OCI-LY3 (cell line): ENCODE results near the gene TRMU.
"Not testable (repeated sequence)": the region's sequence is repeated elsewhere in the genome, so short reads cannot be mapped to it uniquely, and the experiment has no call there.

Source experiments
- H2AFZ ChIP-seq: fragments of 200-600, 300-600 bp; shearing (Covaris generic); 2 replicates; pipeline ENCODE4 v1.6.0; 2014; ENCODE audit warnings: antibody characterized with exemption, low read depth, low read length
- H3K27ac ChIP-seq: fragments of 200-600, 300-600 bp; sonication (generic); 2 replicates; pipeline ENCODE4 v1.5.1; 2014; ENCODE audit warnings: mild to moderate bottlenecking, low read length, moderate library complexity, mixed read lengths
- H3K27me3 ChIP-seq: fragments of 200-600, 300-600 bp; sonication (generic); 2 replicates; pipeline ENCODE4 v1.6.1; 2014; ENCODE audit warnings: low read depth, low read length, mixed read lengths
- H3K36me3 ChIP-seq: fragments of 200-600, 300-600 bp; sonication (generic); replicated peaks from 2 replicates; pipeline ENCODE3; 2014; ENCODE audit warnings: low read depth, low read length, mixed read lengths
- H3K4me1 ChIP-seq: fragments of 300-600, 200-600 bp; sonication (generic); 2 replicates; pipeline ENCODE4 v1.6.1; 2014; ENCODE audit warnings: low read length, mixed read lengths
- H3K4me2 ChIP-seq: fragments of 200-600, 300-600 bp; sonication (generic); 2 replicates; pipeline ENCODE4 v1.6.1; 2014; ENCODE audit warnings: low read length, mixed read lengths
- H3K4me3 ChIP-seq: fragments of 300-600, 200-600 bp; sonication (generic); 2 replicates; pipeline ENCODE4 v1.5.1; 2014; ENCODE audit warnings: antibody characterized with exemption, mild to moderate bottlenecking, low read length, moderate library complexity
- H3K79me2 ChIP-seq: fragments of 300-600, 200-600 bp; shearing (Covaris generic); 2 replicates; pipeline ENCODE4 v1.6.1; 2014; ENCODE audit warnings: mild to moderate bottlenecking, low read length, mixed read lengths
- H3K9ac ChIP-seq: fragments of 300-600, 200-600 bp; shearing (Covaris generic); 2 replicates; pipeline ENCODE4 v1.6.0; 2014; ENCODE audit warnings: mild to moderate bottlenecking, low read length, moderate library complexity
- H3K9me3 ChIP-seq: fragments of 200-600, 300-600 bp; shearing (Covaris generic); 2 replicates; pipeline ENCODE4 v1.6.1; 2014; ENCODE audit warnings: low read length, mixed read lengths; ENCODE audit not compliant: insufficient read depth
- H4K20me1 ChIP-seq: fragments of 200-600, 300-600 bp; sonication (generic); 2 replicates; pipeline ENCODE4 v1.6.1; 2016; ENCODE audit warnings: low read length, mixed read lengths; ENCODE audit not compliant: insufficient read depth
- EZH2phosphoT487 ChIP-seq: fragments of 200-600 bp; shearing (Covaris generic); IDR thresholded peaks from 2 replicates; pipeline ENCODE4 v1.6.1; 2018; ENCODE audit warnings: antibody characterized with exemption, mixed run types, low read depth
- TF ChIP-seq, protein P1 (sequence below): fragments of 200-600, 300-600 bp; sonication (generic); IDR thresholded peaks from 2 replicates; pipeline ENCODE4 v1.5.1; 2014; ENCODE audit warnings: antibody characterized with exemption, low read length, low read depth

Gene TRMU

DNA sequence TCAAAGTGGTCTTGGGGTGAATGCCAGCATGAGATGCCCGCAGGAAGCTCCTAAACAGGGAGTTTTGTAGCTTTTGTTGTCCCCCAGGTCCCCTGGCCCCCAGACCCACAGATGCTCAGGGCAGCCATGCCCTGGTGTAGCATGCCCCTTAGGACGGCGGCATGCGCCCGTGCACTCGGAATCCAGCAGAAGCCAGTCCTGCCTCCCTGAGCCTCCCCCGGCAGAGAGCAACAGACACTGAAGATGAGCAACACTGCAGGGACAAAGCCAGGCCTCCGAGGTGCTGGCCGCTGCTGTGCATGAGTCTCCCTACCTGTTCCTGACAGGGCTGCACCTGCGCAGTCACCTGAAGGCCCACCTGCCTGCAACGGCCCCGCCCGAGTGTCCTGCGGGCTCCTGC, 59.1 kb downstream of the TRMU start:
- no peaks in the 10 kb centered on the region for H3K79me2 ChIP-seq
- H3K4me2 ChIP-seq, result no peak overlapping the region
- H3K36me3 ChIP-seq, result no peaks in the 10 kb centered on the region
- no peak overlapping the region for H3K9ac ChIP-seq
- no peak overlapping the region for H2AFZ ChIP-seq
- no peaks in the 10 kb centered on the region for H3K9me3 ChIP-seq
- H4K20me1 ChIP-seq, result no peaks in the 10 kb centered on the region
- TF ChIP-seq, protein P1, sequence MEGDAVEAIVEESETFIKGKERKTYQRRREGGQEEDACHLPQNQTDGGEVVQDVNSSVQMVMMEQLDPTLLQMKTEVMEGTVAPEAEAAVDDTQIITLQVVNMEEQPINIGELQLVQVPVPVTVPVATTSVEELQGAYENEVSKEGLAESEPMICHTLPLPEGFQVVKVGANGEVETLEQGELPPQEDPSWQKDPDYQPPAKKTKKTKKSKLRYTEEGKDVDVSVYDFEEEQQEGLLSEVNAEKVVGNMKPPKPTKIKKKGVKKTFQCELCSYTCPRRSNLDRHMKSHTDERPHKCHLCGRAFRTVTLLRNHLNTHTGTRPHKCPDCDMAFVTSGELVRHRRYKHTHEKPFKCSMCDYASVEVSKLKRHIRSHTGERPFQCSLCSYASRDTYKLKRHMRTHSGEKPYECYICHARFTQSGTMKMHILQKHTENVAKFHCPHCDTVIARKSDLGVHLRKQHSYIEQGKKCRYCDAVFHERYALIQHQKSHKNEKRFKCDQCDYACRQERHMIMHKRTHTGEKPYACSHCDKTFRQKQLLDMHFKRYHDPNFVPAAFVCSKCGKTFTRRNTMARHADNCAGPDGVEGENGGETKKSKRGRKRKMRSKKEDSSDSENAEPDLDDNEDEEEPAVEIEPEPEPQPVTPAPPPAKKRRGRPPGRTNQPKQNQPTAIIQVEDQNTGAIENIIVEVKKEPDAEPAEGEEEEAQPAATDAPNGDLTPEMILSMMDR, result no peak
- no peak for TF ChIP-seq EZH2phosphoT487
- H3K27ac ChIP-seq, result no peak overlapping the region
- peaks cover 3% of the 10 kb centered on the region; the same call in 1 of the 2 replicates for H3K27me3 ChIP-seq
- no peaks in the 10 kb centered on the region for H3K4me1 ChIP-seq
- H3K4me3 ChIP-seq, result no peak overlapping the region

DNA sequence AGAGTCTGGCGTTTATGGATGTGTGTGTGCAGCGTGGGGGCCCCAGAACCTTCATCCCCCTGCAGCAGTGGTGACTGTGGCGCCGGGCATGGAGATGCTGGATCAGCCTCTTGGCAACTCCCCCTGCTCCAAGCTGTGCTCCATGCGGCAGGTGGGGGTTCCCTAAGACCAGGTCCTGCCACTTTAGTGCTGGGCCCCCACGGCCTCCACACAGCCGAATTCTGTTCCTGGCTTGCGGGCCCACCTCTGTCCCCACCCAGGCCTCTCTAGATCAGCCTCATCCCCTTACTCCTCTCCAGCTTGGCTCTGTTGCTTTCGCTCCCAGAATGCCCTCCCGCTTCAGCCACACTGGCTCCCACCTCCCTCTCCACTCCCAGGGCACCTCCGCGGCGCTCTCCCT, 59.6 kb downstream of the TRMU start:
- Histone ChIP-seq H3K9ac (no peak overlapping the region), H3K4me3 (no peak overlapping the region), H4K20me1 (no peaks in the 10 kb centered on the region), H3K27ac (no peak overlapping the region), H3K4me1 (no peaks in the 10 kb centered on the region), H3K27me3 (no peaks in the 10 kb centered on the region; the same call in 1 of the 2 replicates), H3K79me2 (no peaks in the 10 kb centered on the region), H3K4me2 (no peak overlapping the region), H3K9me3 (no peaks in the 10 kb centered on the region), H3K36me3 (no peaks in the 10 kb centered on the region), H2AFZ (no peak overlapping the region)
- TF ChIP-seq EZH2phosphoT487, result no peak
- TF ChIP-seq, protein P1, result no peak

DNA sequence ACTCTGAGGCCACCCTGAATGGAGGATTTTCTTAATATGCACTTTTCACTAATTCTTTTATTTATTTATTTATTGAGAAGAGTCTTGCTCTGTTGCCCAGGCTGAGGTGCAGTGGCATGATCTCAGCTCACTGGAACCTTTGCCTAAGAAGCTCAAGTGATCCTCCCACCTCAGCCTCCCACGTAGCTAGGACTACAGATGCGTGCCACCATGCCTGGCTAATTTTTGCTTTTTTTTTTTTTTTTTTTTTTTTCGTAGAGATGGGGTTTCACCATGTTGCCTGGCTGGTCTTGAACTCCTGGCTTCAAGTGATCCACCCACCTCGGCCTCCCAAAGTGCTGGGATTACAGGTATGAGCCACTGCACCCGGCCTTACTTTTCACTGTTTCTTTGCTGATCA, 61.5 kb downstream of the TRMU start:
- H2AFZ ChIP-seq, H3K27me3 ChIP-seq, H4K20me1 ChIP-seq, H3K9me3 ChIP-seq, H3K36me3 ChIP-seq, H3K27ac ChIP-seq, H3K4me3 ChIP-seq, H3K4me2 ChIP-seq, H3K79me2 ChIP-seq, H3K4me1 ChIP-seq, H3K9ac ChIP-seq: not testable (repeated sequence)

DNA sequence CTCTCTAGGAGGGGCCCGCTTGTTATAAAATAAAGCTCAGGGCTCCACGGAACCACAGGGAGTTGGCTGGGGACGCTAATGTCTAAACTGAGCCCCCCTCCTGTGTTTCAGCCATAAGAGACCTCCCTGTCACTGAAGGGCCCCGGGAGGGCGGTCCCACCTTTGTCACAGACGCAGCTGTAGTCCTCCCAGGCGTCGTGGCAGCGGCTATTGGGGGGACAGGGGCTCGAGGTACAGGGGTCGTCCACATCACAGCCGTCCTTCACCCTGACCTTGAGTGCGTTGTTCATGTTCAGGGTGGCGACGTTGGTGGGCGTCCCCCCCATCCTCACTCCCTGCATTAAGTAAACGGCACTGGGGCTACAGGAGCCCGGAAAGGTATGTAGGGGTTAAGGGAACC, 62.0 kb downstream of the TRMU start:
- H2AFZ ChIP-seq, result no peak overlapping the region
- no peak for TF ChIP-seq EZH2phosphoT487
- TF ChIP-seq, protein P1, result no peak

DNA sequence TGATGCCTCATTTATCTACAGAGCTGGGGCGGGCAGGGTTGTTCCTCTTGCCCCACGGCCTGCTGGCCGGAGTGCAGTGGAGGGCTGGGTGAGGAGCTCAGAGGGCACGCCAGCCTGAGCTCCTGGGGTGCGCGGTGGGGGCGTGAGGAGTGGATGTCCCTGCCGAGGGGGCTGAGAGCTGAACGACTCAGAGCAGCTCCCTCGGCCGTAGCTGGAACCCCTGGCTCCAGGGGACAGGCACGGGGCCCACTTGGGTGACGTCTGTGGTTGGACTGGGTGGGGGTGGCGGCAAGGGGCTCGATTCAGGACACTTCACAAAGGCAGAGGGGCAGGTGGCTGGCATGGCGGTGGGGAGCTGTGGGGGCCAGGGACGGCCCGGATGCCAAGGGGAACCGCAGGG, 62.4 kb downstream of the TRMU start:
- TF ChIP-seq, protein P1, result no peak
- TF ChIP-seq EZH2phosphoT487, result no peak
- no peaks in the 10 kb centered on the region for H3K4me1 ChIP-seq

More for the DNA sequence above, 62.0 kb downstream of the TRMU start:
- Histone ChIP-seq H3K4me3 (no peak overlapping the region), H3K4me2 (no peak overlapping the region), H3K36me3 (no peaks in the 10 kb centered on the region), H4K20me1 (no peaks in the 10 kb centered on the region), H3K79me2 (no peaks in the 10 kb centered on the region), H3K27ac (no peak overlapping the region), H3K9me3 (no peaks in the 10 kb centered on the region), H3K27me3 (peaks cover 9% of the 10 kb centered on the region), H3K4me1 (no peaks in the 10 kb centered on the region), H3K9ac (no peak overlapping the region)

More for the DNA sequence above, 62.4 kb downstream of the TRMU start:
- no peak overlapping the region for H3K27ac ChIP-seq
- no peaks in the 10 kb centered on the region for H3K36me3 ChIP-seq
- H2AFZ ChIP-seq, result no peak overlapping the region
- no peaks in the 10 kb centered on the region for H4K20me1 ChIP-seq
- H3K27me3 ChIP-seq, result peaks cover 13% of the 10 kb centered on the region
- no peak overlapping the region for H3K9ac ChIP-seq
- no peaks in the 10 kb centered on the region for H3K79me2 ChIP-seq
- no peaks in the 10 kb centered on the region for H3K9me3 ChIP-seq
- H3K4me3 ChIP-seq, result no peak overlapping the region
- H3K4me2 ChIP-seq, result no peak overlapping the region
